GM12875 (cell line): Measurements from ENCODE around the gene ZBTB16.

ENCODE experiments used
- H3K4me3 ChIP-seq: one replicate; pipeline ENCODE4 v1.5.1; 2011; ENCODE audit warnings: low read depth, low read length, control low read depth
- TF ChIP-seq, protein P1 (sequence below): IDR thresholded peaks from 2 replicates; pipeline ENCODE4 v1.5.1; 2011; ENCODE audit warnings: low read depth, mild to moderate bottlenecking, control low read depth, inconsistent platforms, low read length, moderate library complexity, borderline replicate concordance; ENCODE audit not compliant: insufficient read depth

ZBTB16 gene

DNA sequence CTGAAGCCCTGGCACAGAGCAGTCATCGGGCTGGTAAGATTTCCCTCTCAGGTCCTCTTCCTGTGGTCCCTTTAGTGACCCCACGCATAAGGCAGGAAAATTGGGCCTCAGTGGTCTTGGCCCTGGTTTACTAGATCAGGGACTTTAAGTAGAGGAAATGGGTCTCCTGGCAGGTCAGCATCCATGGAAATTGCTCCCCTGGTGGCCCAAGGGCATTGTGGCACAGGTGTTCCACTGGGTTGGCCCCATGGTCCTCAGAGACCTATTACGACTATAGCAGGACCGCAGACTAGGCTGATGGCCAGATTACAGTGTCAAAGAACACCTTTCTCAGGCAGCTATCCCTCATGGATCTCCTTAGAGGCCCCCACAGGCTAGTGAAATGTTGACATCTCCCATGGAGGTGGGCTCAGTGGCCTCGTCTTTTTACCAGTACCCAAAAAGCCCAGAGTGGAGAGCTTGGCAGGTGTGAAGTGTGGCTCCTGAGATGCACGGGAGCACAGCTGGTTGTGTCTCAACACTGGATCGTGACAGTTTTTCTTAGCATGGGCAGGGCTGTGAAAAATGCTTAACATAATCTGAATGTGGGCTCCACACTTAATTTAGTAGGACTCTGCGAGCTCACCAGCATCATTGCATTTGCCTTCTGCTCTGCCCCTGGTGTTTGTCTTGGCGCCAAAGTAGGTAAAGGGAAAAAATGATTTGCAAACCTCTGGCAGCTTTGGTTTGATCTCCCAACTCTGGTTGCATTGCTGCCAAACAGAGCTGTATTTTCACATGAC, 74.2 kb downstream of the ZBTB16 start:
- no peak overlapping the region for H3K4me3 ChIP-seq
- TF ChIP-seq, protein P1, sequence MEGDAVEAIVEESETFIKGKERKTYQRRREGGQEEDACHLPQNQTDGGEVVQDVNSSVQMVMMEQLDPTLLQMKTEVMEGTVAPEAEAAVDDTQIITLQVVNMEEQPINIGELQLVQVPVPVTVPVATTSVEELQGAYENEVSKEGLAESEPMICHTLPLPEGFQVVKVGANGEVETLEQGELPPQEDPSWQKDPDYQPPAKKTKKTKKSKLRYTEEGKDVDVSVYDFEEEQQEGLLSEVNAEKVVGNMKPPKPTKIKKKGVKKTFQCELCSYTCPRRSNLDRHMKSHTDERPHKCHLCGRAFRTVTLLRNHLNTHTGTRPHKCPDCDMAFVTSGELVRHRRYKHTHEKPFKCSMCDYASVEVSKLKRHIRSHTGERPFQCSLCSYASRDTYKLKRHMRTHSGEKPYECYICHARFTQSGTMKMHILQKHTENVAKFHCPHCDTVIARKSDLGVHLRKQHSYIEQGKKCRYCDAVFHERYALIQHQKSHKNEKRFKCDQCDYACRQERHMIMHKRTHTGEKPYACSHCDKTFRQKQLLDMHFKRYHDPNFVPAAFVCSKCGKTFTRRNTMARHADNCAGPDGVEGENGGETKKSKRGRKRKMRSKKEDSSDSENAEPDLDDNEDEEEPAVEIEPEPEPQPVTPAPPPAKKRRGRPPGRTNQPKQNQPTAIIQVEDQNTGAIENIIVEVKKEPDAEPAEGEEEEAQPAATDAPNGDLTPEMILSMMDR = no peak

DNA sequence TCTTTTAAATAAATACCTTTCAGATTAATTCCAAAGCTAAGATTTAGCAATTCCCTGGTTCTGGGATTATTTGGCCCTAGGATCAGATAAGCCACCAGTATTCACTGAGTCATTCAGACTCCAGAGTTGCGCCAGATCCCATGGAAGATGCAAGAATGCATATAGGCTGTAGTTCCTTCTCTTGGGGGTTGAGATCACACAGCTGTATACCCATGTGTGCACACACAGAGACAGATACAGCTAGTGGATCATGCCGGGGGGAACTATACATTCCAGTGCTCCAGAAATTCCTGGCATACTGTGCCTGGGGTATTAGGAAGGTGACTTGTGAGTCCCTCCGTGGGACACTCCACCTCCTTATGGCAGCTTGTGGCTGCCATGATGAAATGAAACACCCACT, 75.4 kb downstream of the ZBTB16 start:
- TF ChIP-seq, protein P1 = no peak
- no peak overlapping the region for H3K4me3 ChIP-seq

DNA sequence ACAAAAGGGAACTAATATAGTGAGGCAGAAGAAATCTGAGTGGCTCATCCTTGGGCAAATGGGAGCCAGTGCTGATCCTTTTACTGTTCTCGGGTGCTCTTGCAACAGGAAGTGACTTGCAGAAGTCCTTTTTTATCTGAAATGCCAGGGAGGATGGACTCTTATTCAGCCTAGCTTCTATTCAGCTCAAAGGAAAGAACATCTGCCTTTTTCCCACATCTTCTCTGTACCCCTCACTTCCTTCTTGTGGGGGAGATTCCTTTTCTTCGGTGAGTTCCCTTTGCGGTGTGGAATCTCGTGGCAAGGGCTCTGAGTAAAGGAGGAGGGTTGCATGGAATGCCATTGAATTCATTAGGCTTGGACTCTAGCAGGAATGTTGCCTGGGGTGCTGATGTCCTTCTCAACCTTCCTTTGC, 76.2 kb downstream of the ZBTB16 start:
- TF ChIP-seq, protein P1 = no peak
- H3K4me3 ChIP-seq = no peak overlapping the region

DNA sequence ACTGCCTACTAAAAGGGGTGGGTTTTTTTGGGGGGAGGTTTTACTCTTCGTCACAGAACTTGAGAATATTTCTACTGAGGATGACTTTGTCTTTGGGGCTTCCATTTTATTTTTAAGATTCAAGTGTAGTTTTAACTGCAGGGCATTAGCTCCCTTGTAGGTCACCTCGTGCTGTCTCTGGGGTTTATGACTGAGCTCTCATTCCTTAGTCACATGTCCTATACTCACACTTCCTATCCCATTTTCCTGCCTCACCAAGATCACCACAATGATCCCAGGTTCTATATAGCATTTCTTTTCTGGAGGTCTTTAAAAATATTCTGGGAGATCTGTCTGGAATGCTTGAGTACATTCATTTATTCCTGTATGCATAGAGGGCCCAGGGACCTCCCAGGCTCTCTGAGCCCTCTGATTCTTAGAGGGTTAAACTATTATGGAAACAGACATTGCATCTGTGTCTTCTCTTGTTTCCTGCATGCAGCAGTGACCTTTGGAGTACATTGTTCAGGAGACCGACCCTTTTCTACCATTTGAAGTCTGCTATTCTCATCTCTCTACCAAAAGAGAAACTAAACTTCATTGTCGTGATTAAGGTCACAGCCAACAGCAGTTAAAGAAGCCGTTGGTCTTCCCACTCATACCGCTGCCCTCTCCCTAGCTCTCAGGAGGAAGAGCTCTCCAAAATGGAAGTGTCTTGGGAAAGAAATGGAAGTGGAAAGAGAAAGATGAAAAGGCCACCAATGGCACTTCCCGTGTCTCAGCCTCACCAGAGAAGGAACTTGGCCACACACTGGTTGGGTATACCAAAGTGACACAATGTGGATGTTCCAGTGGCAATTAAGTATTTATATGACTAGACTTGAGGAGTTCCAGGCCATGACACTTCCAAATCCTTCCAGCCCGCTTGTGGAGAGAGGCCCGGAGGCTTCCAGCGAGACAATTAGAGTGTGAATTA, 77.5 kb downstream of the ZBTB16 start:
- H3K4me3 ChIP-seq = no peak overlapping the region
- TF ChIP-seq, protein P1 = no peak

DNA sequence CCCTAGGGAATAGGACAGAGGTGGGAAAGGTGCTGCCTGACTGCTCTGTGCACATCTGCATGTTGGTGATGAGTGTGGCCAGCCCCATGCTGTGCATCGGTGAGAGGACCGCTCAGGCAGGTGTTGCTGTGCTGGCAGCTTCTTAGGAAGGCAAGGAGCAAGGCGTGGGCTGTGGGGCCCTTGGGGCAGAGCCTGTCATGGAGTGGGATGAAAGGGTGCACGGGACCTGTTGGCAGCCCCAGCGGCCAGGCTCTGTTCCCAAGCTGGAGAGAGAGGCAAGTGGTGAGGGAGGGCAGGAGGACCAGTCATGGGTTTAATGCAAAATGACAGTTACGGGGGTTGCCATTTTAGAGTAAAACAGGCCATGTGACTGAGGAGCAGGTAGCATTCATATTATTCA, 78.3 kb downstream of the ZBTB16 start:
- TF ChIP-seq, protein P1 = no peak
- H3K4me3 ChIP-seq = no peak overlapping the region

DNA sequence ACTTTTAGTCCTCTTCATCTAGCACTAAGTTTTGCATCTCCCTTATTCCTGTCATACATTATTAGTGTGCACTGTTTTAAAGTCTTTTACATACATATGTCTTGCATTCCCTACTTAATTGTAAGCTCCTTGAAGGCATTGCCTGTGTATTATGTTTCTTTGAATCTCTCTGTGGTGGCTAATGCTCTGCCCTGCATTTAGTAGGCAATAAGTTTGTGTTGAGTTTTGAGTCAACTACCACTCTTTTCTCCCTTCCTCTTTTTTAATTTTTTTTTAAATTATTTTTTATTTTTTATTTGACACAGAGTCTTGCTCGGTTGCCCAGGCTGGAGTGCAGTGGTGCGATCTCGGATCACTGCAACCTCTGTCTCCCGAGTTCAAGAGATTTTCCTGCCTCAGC, 78.9 kb downstream of the ZBTB16 start:
- TF ChIP-seq, protein P1 = no peak

More for the DNA sequence above, 78.9 kb downstream of the ZBTB16 start:
- no peak overlapping the region for H3K4me3 ChIP-seq
